GM19452 (cell line): ENCODE results near the gene NPEPPS.

Experiments
- ATAC-seq: cut with Tn5 transposase; IDR thresholded peaks from one replicate; pipeline ENCODE4 v1.9.1; 2021; ENCODE audit not compliant: unreplicated experiment

The NPEPPS gene

GRCh38 chr17:47628014-47628566 lies 97.2 kb downstream of the NPEPPS start:
- ATAC-seq, result no peak

GRCh38 chr17:47629826-47630225 lies 98.9 kb downstream of the NPEPPS start:
- ATAC-seq, result no peak

- ATAC-seq, result no peak
These were observed 99.7 kb downstream of the NPEPPS start for GRCh38 chr17:47630614-47631013.

- no peak for ATAC-seq
These were observed 102.1 kb downstream of the NPEPPS start for GRCh38 chr17:47632991-47633390.

- ATAC-seq, result no peak
These were observed 103.1 kb downstream of the NPEPPS start for GRCh38 chr17:47633996-47634395.

- ATAC-seq, result no peak
These were observed 104.0 kb downstream of the NPEPPS start for GRCh38 chr17:47634870-47635269.

GRCh38 chr17:47635734-47636133 lies 104.8 kb downstream of the NPEPPS start:
- ATAC-seq, result no peak

- ATAC-seq, result no peak
These were observed 105.5 kb downstream of the NPEPPS start for GRCh38 chr17:47636273-47637030.

- no peak for ATAC-seq
These were observed 108.0 kb downstream of the NPEPPS start for GRCh38 chr17:47638903-47639302.

GRCh38 chr17:47640076-47640475 lies 109.2 kb downstream of the NPEPPS start:
- ATAC-seq, result no peak

GRCh38 chr17:47641202-47641601 lies 110.3 kb downstream of the NPEPPS start:
- no peak for ATAC-seq

GRCh38 chr17:47643116-47643515 lies 112.2 kb downstream of the NPEPPS start:
- no peak for ATAC-seq

GRCh38 chr17:47644324-47644723 lies 113.4 kb downstream of the NPEPPS start:
- no peak for ATAC-seq

GRCh38 chr17:47649153-47649971 lies 118.5 kb downstream of the NPEPPS start, which contains the start of gene KPNB1:
TSS of gene KPNB1 (plus strand) at chr17:47649919. CDS start at chr17:47650245, 326 bp downstream.
- ATAC-seq, result peak; percentile 81

GRCh38 chr17:47649972-47650524 lies 119.1 kb downstream of the NPEPPS start:
- ATAC-seq, result no peak

GRCh38 chr17:47650525-47651522 lies 119.9 kb downstream of the NPEPPS start:
- peak; percentile 56 for ATAC-seq

GRCh38 chr17:47651704-47652103 lies 120.8 kb downstream of the NPEPPS start:
- ATAC-seq, result no peak

- no peak for ATAC-seq
These were observed 121.7 kb downstream of the NPEPPS start for GRCh38 chr17:47652570-47652969.

GRCh38 chr17:47653442-47653841 lies 122.5 kb downstream of the NPEPPS start:
- ATAC-seq, result no peak

- ATAC-seq, result no peak
These were observed 124.1 kb downstream of the NPEPPS start for GRCh38 chr17:47654991-47655390.
